Stimulated activated CD8-positive, alpha-beta memory T cell treated with anti-CD3 and anti-CD28 coated beads, Interleukin-7, amount 100 ng/mL, for 48 hours (primary cell): ENCODE results near the gene TMTC1.

ENCODE experiments used
- DNase-seq, 2 donors: peaks; one replicate each; pipeline ENCODE4 v3.0.0-alpha.2; 2020; ENCODE audit warnings: low read depth in 1 of 2; ENCODE audit errors: extremely low read depth in 1 of 2

TMTC1 gene

DNA sequence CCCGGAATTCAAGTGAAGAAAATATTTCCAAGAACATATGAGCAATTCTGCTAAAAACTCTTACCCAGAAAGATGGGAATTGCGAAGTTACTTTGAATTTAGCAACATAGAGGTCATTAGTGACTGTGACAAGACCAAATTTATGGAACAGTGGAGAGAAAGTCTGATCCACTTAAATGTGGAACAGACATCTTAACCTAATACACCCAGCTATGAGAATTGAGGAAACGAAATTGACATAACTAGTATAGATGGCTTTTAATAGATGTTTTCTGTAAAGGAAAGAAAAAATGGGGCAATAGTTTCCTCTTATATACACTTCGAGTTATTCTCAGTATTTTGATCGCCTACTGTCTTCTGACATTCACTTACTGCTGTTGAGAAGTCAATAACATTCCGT lies 290.9 kb downstream of the TMTC1 start:
- no peak for DNase-seq

DNA sequence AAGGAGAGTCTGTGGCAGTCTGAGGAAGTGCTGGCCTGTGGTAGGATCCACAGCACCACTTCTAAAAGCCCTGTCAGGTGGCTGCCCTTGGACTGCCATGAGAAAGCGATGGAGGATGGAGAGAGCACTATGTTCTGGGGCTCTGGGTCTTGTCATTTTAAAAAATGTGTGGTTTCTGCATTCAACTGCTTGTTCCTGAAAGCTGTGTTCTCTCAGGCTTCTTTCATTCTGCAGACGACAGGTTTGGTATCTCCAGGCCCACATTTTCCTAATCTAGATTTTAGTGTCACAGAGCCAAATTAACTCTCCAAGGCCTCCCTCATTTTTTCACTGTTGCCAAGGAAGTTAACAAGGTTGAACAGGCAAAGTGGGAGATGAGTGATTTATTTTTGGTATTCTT lies 296.8 kb downstream of the TMTC1 start:
- no peak for DNase-seq

- DNase-seq = no peak
Measured at GRCh38 chr12:29463198-29463597, 320.5 kb downstream of the TMTC1 start.

DNA sequence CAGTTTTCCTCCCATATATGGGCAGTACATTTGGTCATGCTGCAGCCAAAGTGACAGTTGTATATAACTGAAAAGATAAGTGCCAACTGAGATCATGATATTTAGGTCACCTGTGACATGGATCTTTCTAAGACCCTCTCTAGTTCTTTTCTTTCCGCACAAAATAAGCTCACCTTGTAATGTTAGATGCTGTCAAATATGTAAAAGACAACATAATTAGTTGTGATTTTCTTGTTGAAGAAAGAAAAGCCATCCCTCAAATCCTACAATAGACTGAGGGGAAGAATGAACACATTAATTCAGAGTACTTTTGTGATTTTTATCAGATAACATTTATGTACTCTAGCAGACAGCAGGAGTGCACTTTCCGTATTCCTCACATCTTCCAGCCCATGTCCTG lies 323.7 kb downstream of the TMTC1 start:
- DNase-seq = no peak

GRCh38 chr12:29455087-29455486 lies 328.7 kb downstream of the TMTC1 start:
- no peak for DNase-seq

- DNase-seq = no peak
Measured at GRCh38 chr12:29451888-29452287, 331.9 kb downstream of the TMTC1 start.
